ENCODE measurements around the gene KCNK17.

- TF ChIP-seq POLR2A (IDR thresholded peaks at IDR 0.05; ENCODE audit: extremely low read depth, insufficient read length) (no peak), CTCF (IDR thresholded peaks at IDR 0.05; ENCODE audit: low read depth, low read length) (no peak), MAX (IDR thresholded peaks at IDR 0.05; ENCODE audit: low read depth, low read length) (no peak), MYC (IDR thresholded peaks at IDR 0.05; ENCODE audit: low read depth, low read length) (no peak)
These were observed 30.6 kb upstream of the KCNK17 start for GRCh38 chr6:39344821-39345280.

All from NB4 (cell line).